GM18861 (cell line): ENCODE data around the gene CIITA.
"Not testable (repeated sequence)": the region's sequence is repeated elsewhere in the genome, so short reads cannot be mapped to it uniquely, and the experiment has no call there.

Source experiments
- ATAC-seq: cut with Tn5 transposase; IDR thresholded peaks from one replicate; pipeline ENCODE4 v1.9.1; 2021; ENCODE audit not compliant: unreplicated experiment

CIITA gene

DNA sequence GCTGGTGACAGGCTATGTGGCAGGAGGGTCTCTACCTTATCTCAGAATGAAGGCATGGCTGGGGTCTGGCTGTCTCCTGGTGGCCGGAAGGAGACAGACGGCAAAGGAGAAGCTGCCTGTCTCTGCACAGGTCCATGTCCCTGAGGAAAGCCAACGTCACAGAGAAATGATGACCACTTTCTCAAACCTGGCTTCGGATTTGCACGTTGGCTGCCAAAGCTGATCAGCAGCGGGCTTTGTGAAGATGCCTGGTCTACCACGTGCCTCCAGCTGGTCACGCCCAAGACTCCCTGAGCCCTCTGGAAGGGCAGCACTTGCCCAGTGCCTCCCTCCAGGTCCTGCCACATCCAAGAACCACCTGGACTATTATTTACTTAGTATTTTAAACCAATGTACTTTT lies 56.9 kb downstream of the CIITA start:
- ATAC-seq: no peak

DNA sequence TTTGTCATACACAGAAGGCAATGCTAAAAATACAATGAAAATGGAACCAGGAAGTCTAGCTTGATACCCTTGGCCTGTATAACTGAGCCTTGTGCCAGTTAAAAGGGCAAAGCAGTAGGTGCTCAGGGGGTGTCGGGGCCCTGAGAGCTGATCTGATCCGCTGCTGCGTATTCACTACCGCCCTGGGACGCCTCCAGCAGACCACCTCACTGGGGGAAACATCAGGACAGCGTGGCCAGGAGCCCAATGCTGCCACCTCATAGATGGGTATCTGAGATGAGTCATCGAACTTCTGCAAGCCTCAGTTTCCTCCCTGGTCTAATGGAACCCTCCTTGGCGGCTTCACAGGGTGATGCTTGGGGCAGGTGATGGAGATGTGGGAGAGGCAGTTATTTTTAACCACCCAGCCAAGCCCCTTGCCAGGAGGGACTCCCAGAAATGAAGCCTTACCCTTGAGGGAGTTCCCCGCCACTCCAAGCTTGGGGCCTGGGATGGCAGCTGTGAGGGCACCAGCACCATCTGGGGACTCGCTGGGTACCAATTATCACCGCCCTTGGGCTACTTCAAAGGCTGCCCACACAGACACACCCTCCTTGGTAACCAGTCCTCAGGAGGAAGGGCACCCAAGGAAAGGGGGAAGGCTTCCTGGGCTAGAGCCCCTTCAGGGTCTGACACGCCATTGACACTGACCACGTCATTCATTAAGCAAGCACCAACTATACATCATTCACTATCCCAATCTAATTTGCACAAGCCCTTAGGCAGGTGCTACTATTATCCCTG lies 57.5 kb downstream of the CIITA start:
- no peak for ATAC-seq

DNA sequence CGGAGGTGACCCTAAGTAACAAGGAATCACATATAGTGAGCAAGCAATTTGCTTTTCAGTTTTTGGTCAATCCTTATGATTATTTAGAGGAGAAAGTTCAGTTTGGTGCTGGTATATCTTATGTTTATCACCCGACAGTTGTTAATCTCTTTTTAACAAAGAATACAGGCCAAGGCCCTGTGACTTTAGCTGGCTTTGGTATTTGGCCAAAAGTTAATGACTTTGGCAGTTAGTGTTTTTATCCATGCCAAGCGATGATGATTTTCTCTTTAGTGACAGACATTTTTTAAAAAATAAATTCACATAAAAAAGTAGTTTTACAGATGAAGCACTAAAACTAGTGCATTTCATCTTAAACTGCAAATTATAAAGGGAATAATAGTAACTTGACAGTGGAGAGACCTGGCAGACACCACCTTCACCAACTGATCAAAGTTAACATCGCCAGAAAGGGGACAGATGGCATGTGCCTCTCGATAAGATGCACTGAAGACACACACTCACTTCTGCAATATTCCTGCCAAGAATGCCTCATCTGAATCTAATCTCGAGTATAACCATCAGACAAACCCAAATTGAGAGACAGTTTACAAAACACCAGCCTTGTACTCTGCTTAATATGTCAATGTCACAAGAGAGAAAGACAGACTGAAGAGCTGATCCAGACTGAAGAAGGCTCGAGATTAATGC lies 58.4 kb downstream of the CIITA start:
- no peak for ATAC-seq

DNA sequence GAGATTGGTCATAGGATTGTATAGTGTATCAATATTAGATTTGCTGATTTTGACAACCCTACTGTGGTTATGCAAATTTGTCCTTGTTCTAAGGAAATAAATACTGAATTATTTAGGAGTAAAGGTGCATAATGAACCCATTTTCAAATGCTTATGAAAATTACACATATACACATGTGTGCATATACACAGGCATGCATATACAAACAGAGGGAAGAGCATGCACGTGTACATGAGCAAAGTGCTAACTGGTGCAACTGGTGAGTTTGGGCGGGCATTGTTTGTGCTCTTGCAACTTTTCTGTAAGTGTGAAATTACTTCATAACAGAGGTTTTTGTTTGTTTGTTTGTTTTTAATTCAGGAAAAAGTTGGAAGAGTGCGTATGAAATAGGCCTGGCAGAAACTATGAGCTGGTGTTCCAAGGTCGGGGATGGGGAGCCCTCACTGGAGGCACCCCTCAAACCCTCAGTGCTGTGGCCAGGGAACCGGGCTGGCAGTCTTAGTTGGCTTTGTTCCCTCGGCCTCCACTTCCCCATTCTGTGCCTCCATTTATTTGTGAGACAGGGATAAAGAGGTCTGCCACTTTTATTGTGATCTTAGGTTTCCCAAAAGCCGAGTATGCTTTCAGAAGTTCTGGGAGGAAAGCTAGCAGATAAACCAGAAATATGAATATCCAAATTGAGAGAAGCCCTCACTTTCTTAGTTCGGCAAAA lies 59.4 kb downstream of the CIITA start:
- ATAC-seq: no peak

DNA sequence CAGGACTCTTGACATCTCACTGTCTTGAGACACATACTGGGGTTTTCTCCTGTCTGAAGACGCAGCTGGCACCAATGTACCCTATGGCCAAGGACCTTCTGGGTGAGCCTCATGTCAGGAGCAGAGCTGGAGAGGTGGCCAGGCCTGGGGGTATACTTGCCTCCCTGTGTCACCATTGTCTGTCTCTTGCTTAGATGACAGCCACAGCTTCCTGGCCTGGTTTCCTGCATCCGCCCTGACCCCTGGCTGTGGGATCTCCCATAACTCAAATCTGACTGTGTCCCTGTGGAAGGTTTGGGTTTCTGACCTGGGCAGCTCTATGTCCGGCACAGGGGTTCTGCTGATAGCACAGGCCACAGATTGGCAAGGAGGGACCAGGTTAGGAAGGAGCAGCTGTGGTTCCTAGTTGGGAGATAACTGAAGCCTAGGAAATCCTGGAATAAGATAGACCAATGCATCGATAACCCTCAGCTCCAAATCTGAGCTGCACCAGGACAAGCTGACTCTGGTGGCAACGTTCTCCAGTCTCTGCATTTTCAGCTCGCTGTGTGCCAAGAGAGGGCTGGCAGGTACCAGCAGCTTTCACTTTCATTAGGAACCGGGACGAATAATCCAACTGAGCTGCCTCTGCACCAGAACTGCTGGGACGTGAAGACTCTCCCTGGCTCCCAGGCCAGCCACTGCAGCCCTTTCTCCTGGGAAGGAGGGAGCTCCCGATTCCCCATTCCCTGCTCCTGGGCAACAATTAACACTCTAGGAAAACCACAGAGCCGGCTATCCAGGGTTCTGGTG lies 60.3 kb downstream of the CIITA start:
- ATAC-seq: no peak

DNA sequence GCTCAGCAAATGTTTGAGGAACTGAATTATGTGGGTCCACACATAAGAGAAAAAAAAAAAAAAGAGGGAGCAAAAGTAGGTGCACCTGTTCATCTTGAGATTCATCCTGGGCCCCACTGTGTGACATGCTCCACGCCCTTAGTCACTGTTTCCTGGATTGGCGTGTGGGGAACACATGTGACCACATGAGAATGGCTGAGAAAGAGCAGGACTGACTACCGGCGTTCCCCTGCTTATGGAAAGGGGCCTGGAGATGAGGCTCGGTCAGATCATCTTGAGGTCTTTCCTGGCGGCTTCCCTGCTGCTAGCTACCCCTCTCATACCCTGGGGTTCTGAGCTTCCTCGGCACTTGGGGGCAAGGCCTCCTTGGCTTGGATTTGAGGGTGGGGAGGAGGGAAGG lies 61.3 kb downstream of the CIITA start:
- no peak for ATAC-seq

DNA sequence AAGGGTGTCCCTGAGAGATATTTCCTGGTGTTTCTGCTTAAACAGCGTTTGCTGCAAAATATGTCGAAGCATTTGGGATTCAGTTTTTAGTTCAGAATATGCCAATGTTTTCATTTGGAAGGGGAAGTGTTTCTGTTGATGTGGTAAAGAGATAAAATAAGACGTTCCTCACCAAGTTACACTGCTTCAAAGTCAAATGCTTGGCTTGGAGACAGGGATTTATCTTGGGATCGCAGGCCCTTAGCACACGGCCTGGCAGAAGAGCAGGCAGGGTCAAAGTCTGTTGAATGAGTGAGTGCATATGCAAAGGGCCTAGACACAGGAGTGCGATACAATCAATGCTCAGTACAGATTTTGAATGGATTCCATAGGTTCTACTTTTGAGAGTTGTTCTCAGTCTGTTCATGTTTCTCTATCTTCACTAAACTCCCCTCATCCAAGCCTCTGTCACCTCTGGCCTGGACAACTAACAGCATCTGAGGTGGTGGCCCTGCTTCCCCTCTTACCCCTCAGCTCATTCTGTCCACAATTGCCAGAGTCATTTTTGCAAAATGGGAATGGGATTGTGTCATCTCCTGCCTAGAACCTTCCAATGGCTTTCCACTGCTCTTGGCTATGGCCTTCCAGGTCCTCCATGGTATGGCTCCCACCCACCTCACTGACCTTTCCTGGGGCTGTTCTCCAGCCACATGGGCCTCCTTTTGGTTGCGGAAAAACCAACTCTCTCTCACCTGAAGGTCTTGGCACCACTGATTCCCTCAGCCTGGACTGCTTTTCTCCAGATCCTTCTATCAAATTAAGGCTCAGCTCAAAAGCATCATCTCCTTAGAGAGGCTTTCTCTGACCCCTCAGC lies 62.0 kb downstream of the CIITA start:
- ATAC-seq: no peak

DNA sequence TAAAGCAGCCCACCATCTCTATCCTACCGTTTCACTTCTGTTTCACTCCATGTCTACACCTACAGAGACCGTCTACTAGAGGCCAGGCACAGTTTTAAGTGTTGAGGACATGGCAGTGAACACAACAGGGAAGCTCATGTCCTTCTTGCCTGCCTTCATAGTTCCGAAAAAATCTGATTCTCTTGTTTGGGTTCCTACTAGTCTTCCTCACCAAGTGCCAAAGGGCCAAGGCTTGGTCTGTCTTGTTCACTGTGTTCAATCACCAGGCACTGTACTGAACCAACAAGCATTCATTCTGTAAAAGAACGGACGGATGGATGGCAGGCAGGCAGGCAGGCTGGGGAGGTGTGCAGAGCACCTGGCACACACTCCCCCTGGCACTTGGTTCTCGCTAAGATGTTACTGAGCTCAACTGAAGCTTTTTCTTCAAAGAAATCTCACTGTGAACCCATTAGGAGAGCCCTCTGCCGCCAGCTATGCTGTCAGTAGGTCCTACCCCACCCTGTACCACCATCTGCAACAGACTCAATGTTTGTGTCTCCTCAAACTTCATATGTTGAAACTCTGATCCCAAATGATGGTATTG lies 62.7 kb downstream of the CIITA start:
- no peak for ATAC-seq

DNA sequence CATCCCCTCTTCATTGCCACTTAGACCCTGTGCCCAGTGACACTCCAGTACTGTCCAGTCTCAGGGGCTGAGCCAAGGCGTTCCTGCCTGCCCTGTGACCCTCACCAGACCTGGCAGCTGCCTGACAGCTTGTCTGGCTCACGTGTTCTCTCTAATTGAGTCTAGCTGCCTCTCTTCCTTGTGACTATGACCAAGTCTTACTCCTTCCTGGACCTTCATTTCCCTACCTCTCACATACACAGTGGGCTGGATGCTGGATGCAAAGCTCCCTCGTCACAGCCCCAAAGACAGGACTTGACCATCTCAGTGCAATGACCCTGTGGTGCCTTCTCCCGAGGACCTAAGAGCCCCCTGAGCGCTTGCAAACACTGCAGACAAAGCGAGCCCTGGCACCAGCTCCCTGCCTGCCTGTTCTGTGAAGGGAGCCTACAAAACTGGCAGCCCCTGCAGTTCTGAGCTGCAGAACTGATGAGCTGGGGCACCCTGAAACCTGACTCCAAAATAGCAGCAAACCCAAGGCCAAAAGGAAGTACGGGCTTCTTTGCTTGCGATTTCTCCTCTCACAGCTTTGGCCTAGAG lies 63.6 kb downstream of the CIITA start:
- ATAC-seq: no peak

DNA sequence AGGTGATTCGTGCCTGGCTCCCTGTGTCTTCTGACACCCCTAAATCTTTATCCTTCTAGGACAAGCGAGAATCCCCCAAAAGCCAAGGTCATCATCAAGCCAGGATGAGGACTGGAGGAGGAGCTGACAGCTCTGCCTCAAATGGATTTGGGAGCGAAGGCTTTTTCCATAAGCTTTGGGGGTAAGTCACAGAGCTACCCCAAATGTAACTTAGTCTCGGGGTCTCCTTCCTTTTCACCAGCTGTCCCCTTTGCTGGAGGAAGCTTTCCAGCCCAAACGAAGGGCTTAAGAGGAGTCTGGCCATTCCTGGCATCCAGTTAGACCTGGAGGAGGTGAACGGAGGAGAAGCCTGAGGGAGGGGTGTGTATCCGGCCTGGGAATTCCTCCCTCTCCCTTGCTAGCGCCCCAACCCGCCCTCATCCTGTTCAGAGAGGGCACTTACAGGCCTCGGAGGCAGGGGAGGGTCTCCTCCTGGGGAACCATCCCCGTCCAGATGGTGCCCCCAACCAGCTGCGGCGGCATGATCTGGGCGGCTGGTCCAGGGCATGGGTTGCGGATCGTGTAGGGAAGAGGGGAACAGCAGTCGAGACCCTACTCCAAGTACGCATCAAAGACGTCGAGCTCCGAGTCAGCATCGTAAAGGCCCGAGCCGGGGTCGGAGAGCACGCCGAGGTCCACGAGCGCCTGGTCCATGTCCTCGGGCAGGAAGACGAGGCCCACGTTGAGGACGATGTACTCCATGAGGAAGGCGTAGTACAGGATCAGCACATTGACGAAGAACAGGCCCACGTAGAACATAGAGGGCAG lies 64.3 kb downstream of the CIITA start:
- no peak for ATAC-seq

DNA sequence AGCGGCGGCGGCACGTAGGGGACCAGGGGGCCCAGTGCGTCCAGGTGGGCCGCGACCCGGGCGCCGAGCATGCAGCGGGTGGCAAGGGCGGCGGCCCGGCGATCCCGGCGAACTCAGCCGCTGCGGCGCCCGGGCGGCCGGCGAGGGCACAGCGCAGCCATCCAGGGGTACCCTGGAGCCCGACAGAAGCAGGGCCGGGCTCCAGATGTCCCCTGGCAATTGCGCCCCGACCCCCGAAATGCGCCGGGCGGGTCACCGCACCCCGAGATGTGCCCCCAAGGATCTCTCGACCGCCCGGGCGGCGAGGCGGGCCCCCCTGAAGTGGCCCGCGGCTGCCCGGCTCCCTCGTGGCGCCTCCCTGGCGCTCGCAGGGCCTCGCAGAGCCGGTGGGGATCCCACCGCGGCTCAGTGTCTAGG lies 64.9 kb downstream of the CIITA start:
- not testable (repeated sequence) for ATAC-seq

DNA sequence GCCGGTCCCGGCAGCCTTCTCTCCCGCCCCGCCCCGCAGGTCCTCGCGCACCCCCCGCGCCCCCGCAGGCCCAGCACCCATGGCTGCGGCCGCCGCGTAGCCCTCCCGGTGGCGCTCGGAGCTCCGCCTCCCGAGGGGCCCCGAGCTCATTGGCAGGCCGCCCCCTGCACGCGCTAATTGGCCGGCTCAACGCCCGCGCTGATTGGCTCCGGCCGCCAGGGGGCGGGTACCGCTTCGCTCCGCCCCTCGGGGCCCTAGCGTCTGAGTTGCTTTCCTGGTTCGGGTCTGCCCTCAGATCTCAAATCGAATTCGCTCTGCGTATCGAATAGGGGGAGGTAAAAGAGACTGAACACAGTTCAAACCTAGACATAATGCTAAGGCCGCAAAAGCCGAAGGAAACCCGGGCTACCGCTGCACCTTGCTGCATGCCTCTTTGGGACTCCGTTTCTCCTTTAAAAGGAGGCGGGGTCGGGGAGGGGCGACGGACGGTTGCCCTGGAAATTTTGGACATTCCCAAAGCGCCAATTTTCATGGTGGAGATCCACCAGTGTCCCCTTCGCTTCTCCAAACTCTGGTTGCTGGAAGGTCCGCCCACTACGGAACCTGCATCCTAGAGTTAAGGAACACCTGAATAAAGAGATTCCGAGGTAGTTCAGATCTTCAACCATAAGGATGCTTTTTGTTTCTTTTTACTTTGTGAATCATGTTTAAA lies 65.5 kb downstream of the CIITA start, which contains the start of gene DEXI:
Gene DEXI (minus strand): TSS at position 117 of the 712 bp plus-strand sequence. CDS start 463 bp downstream, outside the sequence.
- ATAC-seq: peak; percentile 47

DNA sequence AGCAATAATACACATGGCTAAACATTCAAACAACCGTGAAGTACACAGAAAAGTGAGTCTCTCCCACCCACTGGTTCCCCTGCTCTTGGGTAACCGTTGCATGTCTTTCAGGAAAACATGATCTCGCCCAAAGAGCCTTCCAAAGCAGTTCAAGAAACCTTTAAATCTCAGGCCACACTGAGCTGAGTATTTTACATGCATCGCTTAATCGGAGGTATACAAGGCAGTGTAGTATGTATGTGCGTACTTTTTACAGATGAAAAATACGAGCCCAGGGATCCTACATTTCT lies 66.0 kb downstream of the CIITA start:
- no peak for ATAC-seq

DNA sequence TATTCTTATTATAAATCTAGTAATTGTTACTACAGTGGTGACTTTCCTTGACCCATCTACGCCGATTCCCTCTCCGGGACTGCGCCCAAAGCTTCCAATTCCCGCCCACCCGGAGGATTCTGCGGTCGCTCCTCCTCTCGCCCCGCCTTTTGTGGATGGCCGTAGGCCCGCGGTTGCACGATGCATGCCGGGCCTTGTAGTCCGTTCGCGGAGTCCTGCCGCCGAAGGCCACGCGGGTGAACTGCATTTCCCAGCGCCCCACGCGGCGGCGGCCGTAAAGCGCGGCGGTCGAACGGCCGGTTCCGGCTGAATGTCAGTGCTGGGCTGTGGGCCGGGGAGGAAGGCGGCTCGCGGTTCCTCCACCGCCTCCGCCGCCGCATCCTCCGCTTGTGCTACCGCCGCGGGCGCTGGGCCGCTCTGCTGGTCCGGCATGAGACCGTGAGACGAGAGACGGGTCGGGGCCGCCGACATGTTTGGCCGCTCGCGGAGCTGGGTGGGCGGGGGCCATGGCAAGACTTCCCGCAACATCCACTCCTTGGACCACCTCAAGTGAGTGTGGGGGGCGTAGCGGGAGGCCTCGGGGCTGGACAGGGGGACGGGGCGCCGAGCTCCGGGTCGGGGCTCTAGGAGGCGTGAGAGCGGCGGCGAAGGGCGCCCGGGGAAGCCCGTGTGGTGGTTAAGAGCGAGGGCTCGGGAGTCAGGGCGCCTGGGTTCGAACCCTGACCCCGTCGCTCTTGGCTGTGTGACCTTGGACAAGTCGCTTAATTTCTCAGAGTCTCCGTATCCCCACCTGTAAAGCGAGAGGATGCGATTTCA lies 67.5 kb downstream of the CIITA start, which contains the start of gene CLEC16A:
Gene CLEC16A (plus strand): TSS at position 316 of the 816 bp plus-strand sequence. CDS start 154 bp downstream, at position 470.
- ATAC-seq: peak; percentile 58

DNA sequence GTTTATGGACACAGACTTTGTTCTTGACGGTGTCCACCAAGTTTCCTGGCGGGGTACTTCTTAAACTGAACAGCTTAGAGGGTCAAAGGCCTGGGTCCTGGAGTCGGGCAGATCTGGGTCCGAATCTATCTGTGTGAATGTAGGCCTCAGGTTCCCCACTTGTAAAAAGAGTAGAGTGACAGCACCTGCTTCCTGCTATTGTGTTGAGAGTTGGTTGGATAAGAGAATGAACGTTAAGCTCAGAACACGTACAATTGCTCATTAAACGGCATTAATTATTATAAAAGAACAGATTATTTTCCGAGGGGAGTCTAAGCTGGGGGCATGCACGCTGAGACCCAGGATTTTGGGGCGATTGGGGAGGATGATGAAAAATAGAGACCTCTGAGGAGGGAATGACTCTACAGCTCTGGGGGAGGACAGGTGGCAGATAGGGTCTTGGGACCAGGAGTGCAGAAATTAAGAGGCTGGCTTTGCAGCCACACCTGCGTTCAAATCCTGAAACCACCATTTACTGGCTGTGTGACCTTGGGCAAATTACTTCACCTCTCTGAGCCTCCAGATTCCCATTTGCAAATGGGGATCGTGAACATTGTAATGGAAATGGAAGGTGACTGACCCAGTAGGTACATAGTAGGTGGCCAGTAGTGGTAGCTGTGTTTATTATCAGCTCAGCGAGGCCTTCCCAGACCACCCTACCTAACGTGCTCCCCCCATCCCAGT lies 68.2 kb downstream of the CIITA start:
- ATAC-seq: no peak

DNA sequence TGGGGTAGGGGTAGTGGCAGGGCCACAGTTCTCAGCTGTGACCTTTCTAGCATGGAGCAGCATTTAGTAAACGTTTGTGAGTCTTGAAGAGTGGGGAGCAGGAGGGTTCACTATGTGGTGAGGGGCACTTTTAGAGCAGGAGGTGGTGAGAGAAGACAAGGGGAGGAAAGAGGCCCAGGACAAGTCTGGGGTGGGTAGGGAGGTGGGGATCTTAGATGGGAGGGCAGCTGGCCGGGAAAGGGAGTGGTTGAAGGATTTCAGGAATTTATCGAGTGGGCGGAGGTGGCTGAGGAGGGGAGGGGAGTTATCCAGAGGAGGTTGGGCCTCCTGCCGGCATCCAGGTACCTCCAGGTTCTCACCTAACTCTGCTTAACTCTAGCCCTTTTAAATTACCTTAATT lies 69.3 kb downstream of the CIITA start:
- ATAC-seq: no peak
